CD8-positive, alpha-beta memory T cell (primary cell): ENCODE results near the gene LRCH3. TPM values are rescaled to one million over a fixed set of nuclear protein-coding genes. Genes with fewer than 3 reads are reported as not detected.
"Not testable (repeated sequence)": the region's sequence is repeated elsewhere in the genome, so short reads cannot be mapped to it uniquely, and the experiment has no call there.

Source experiments
- CTCF ChIA-PET: fragments of 350-600 bp; sonication (Branson Sonifier 250); formaldehyde crosslinking; loops from one replicate; lab custom pipeline; 2021; ENCODE audit warnings: antibody characterized with exemption; lab: Charles Lee
- POLR2A ChIA-PET: fragments of 350-600 bp; sonication (Branson Sonifier 250); formaldehyde crosslinking; loops from one replicate; lab custom pipeline; 2021; ENCODE audit warnings: antibody characterized with exemption; lab: Charles Lee
- DNase-seq, 5 donors: peaks; one replicate each; pipeline versions ENCODE4 v3.0.0 to v3.0.0-alpha.2; 2020 to 2022; ENCODE audit warnings: mixed read lengths in 1 of 5
- H3K27ac ChIP-seq: one replicate; pipeline ENCODE4 v1.7.0; 2013; ENCODE audit warnings: low read depth, mild to moderate bottlenecking, low read length, moderate library complexity
- H3K27me3 ChIP-seq: 2 replicates; pipeline ENCODE4 v1.7.0; 2013; ENCODE audit warnings: low read length, mild to moderate bottlenecking; ENCODE audit not compliant: insufficient read depth, poor library complexity, severe bottlenecking
- H3K36me3 ChIP-seq: 2 replicates; pipeline ENCODE4 v1.7.0; 2013; ENCODE audit warnings: mild to moderate bottlenecking, low read length, moderate library complexity; ENCODE audit not compliant: insufficient read depth
- H3K4me1 ChIP-seq: 2 replicates; pipeline ENCODE4 v1.7.0; 2013; ENCODE audit warnings: mild to moderate bottlenecking, low read length, moderate library complexity; ENCODE audit not compliant: insufficient read depth
- H3K4me3 ChIP-seq: 2 replicates; pipeline ENCODE4 v1.7.0; 2013; ENCODE audit warnings: mild to moderate bottlenecking, low read length
- H3K9me3 ChIP-seq: 2 replicates; pipeline ENCODE4 v1.7.0; 2013; ENCODE audit warnings: mild to moderate bottlenecking, low read length
- H3K27ac Mint-ChIP-seq, 8 donors: one replicate each; pipeline ENCODE4 v1.8.0; 2020 to 2021; ENCODE audit warnings: mixed read lengths in 8 of 8, mild to moderate bottlenecking in 6 of 8, inconsistent platforms in 3 of 8, moderate library complexity in 3 of 8
- H3K27me3 Mint-ChIP-seq, 2 donors: one replicate each; pipeline ENCODE4 v1.8.0; 2020 to 2021; ENCODE audit warnings: mixed read lengths in 2 of 2, mild to moderate bottlenecking in 1 of 2, moderate library complexity in 1 of 2
- H3K36me3 Mint-ChIP-seq, 3 donors: one replicate each; pipeline ENCODE4 v1.8.0; 2020 to 2021; ENCODE audit warnings: mixed read lengths in 3 of 3, inconsistent platforms in 1 of 3, mild to moderate bottlenecking in 1 of 3
- H3K4me1 Mint-ChIP-seq, 3 donors: one replicate each; pipeline ENCODE4 v1.8.0; 2020 to 2021; ENCODE audit warnings: mixed read lengths in 3 of 3, inconsistent platforms in 1 of 3, mild to moderate bottlenecking in 1 of 3
- H3K4me3 Mint-ChIP-seq, 7 donors: one replicate each; pipeline ENCODE4 v1.8.0; 2020 to 2021; ENCODE audit warnings: mixed read lengths in 7 of 7, mild to moderate bottlenecking in 6 of 7, moderate library complexity in 4 of 7, inconsistent platforms in 2 of 7
- H3K9me3 Mint-ChIP-seq, 5 donors: one replicate each; pipeline ENCODE4 v1.8.0; 2020 to 2022; ENCODE audit warnings: mixed read lengths in 5 of 5, mild to moderate bottlenecking in 3 of 5, moderate library complexity in 2 of 5, inconsistent platforms in 1 of 5
- polyA plus RNA-seq: library from polyadenylated mRNA; unstranded; fragments of 300-500 nt; fragmentation: Illumina TruSeq; gene quantifications from one replicate; pipeline ENCODE4 v1.2.3, GENCODE V29; 2021
- total RNA-seq, 2 experiments: library from RNA; stranded (reverse); gene quantifications; one replicate each; pipeline ENCODE4 v1.2.3, GENCODE V29; 2021

Gene LRCH3
- total and polyA plus RNA-seq, 3 experiments from 2014 or later, result 26.5 to 56.3 (median 51.2) TPM

DNA sequence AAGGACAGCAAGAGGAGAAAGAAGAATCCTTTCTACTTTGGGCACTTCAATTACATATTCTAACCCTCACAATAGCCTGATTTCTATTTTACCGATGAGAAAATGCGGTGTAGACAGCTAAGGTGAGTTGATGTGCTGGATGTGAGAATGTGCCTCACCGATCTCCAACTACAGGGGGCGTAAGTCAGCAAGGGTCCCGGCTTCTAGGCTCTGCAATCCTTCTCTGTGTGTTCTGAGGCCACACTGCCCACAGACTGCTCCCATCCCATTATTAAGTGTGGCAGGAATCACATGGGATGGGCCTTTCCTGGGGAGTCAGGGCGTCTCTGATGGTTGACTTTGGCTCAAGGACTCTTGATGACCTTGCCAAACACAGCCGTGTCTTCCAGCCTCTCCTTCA is 135.4 kb downstream of the LRCH3 start:
- H3K4me1 ChIP-seq, result no peaks in the 10 kb centered on the region
- Mint-ChIP-seq H3K9me3 (peaks cover 0 to 6% (median 0%) of the 10 kb centered on the region in 5 donors), H3K27ac (no peak overlapping the region), H3K27me3 (peaks cover 4% of the 10 kb centered on the region in 2 donors), H3K4me1 (peaks cover 0 to 4% (median 0%) of the 10 kb centered on the region in 3 donors), H3K4me3 (no peak overlapping the region), H3K36me3 (peaks cover 35 to 55% (median 41%) of the 10 kb centered on the region in 3 donors)
- H3K27ac ChIP-seq, result no peak overlapping the region
- no peaks in the 10 kb centered on the region for H3K36me3 ChIP-seq
- CTCF ChIA-PET, result interaction anchor here (0.9 kb wide), 1 partner anchor 21 kb away, joined by 3 read pairs; no protein-coding TSS in a partner anchor
- POLR2A ChIA-PET, result no interaction called here
- no peak overlapping the region for H3K4me3 ChIP-seq
- no peaks in the 10 kb centered on the region for H3K9me3 ChIP-seq
- no peak for DNase-seq
- no peaks in the 10 kb centered on the region for H3K27me3 ChIP-seq

DNA sequence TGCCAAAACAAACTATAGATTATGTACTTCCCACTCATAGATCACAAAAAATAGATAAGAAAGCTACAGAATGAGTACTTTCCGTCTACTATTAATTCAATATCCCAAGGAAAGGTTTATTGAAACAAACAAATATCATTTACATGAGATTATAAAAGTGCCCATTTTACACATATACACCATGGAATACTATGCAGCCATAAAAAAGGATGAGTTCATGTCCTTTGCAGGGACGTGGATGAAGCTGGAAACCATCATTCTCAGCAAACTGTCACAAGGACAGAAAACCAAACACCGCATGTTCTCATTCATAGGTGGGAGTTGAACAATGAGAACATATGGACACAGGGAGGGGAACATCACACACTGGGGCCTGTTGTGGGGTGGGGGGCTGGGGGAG is 136.5 kb downstream of the LRCH3 start:
- CTCF ChIA-PET, POLR2A ChIA-PET: not testable (repeated sequence)

DNA sequence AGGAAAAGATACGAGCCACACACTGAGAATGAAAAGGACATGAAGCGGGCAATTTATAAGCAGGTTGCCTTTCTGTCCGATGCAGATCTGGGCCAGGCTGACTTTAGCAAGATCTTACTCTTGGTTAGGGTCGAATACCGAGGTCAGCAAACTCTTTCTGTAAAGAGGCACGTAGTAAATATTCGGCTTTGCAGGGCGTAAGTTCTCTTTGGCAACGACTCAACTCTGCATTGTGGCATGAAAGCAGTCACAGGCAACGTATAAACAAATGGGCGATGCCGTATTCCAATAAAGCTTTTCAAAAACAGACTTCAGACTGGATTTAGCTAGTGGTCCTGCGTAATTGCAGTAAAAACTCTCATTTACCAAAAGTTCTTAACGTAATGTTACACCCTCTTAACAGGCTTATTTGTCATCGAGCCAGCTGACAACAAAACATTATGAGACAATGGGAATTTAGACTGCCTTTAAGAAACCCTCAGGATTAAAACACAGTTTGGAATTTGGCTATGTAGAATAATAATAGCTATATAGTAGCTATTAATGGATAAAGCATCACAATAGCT is 145.8 kb downstream of the LRCH3 start:
- H3K4me1 Mint-ChIP-seq, result peaks cover 0 to 3% (median 0%) of the 10 kb centered on the region in 3 donors
- Histone ChIP-seq H3K9me3 (no peaks in the 10 kb centered on the region), H3K36me3 (no peaks in the 10 kb centered on the region), H3K4me1 (no peaks in the 10 kb centered on the region), H3K27me3 (no peaks in the 10 kb centered on the region), H3K4me3 (no peak overlapping the region), H3K27ac (no peak overlapping the region)
- no peaks in the 10 kb centered on the region for H3K9me3 Mint-ChIP-seq
- no peak overlapping the region for H3K4me3 Mint-ChIP-seq
- H3K27ac Mint-ChIP-seq, result no peak overlapping the region
- ChIA-PET POLR2A (interaction anchor here (0.6 kb wide), 1 partner anchor 188 kb away, joined by 4 read pairs; no protein-coding TSS in a partner anchor), CTCF (interaction anchor here (0.6 to 0.9 kb wide), 2 partner anchors 22 to 66 kb away, joined by 3 read pairs; no protein-coding TSS in a partner anchor)
- no peak for DNase-seq
- peaks cover 4 to 17% (median 5%) of the 10 kb centered on the region in 3 donors for H3K36me3 Mint-ChIP-seq
- no peaks in the 10 kb centered on the region for H3K27me3 Mint-ChIP-seq

More for the DNA sequence above, 136.5 kb downstream of the LRCH3 start:
- H3K4me3 ChIP-seq, DNase-seq, H3K27me3 ChIP-seq, H3K27me3 Mint-ChIP-seq, H3K4me1 ChIP-seq, H3K27ac ChIP-seq, H3K4me3 Mint-ChIP-seq, H3K27ac Mint-ChIP-seq, H3K4me1 Mint-ChIP-seq, H3K9me3 Mint-ChIP-seq, H3K9me3 ChIP-seq, H3K36me3 ChIP-seq: not testable (repeated sequence)
- H3K36me3 Mint-ChIP-seq, result peaks cover 32 to 53% (median 35%) of the 10 kb centered on the region in 3 donors

Other genes with a start within 250 kb of the LRCH3 start
- gene BDH1, start 235.3 kb upstream of the LRCH3 start, total RNA-seq, result 10 to 100 TPM; 59.3 to 64.6 TPM
- gene BDH1, start 235.3 kb upstream of the LRCH3 start, polyA plus RNA-seq, result 21.4 TPM
- 10 to 100 TPM; 43.2 to 45.9 TPM for gene RUBCN, start 54.4 kb upstream of the LRCH3 start, total RNA-seq
- 26.6 TPM for gene RUBCN, start 54.4 kb upstream of the LRCH3 start, polyA plus RNA-seq
- 10 to 100 TPM; 47.6 to 54.8 TPM for gene FYTTD1, start 41.4 kb upstream of the LRCH3 start, total RNA-seq
- gene FYTTD1, start 41.4 kb upstream of the LRCH3 start, polyA plus RNA-seq, result 102 TPM
- gene RPL35A, start 158.9 kb downstream of the LRCH3 start, total RNA-seq, result 1,000 to 10,000 TPM; 1,301 to 1,320 TPM
- 1,628 TPM for gene RPL35A, start 158.9 kb downstream of the LRCH3 start, polyA plus RNA-seq
- 1 to 10 TPM; 7.3 to 7.4 TPM for gene LMLN, start 169.0 kb downstream of the LRCH3 start, total RNA-seq
- 2.4 TPM for gene LMLN, start 169.0 kb downstream of the LRCH3 start, polyA plus RNA-seq